ENCODE data around the gene SPSB1. TPM values are rescaled to one million over a fixed set of nuclear protein-coding genes. Genes with fewer than 3 reads are reported as not detected.

SPSB1 gene
- total RNA-seq, 8 experiments from 2014 or later = 1.3 to 30.4 (median 3.9) TPM

DNA sequence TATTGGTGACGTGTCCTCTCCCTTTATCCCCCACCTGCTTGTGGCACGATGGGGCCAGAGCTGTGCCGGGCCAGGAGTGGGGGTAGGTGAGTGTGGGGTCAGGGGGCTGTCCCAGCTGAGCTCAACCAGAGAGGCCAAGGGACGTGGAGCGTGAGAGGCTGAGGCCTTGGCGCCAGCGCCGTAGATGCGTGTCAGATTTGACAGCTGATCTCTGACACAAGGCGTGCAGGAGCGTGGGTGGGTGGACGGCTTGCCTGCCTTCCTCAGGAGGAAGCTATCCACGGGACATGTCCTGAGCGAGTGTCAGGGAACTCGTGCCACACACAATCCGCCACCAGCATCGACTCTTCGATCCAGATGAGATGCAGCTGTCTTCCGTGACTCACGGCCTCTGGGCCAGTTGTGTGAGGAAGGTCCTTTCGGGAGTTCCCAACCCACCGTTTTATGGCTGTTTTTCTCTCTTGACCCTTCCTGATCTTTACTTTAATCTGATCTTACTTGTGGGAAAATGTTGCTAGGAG lies 56.7 kb downstream of the SPSB1 start:
- Histone ChIP-seq H3K4me3 (no peak overlapping the region), H3K27ac (no peak overlapping the region), H3K4me1 (replicated peaks in 1 of 2) (peaks cover 17 to 21% of the 10 kb centered on the region in 2 donors)
- in situ Hi-C loops (cut with MboI; ENCODE audit: low pct_unique_long_range_greater_than_20kb in 2 of 9, low sequenced_read_pairs in 9 of 9, unreplicated experiment in 9 of 9) = no loop called here
- ATAC-seq (replicated peaks in 6 of 8) = no peak
- 29 to 93% (median 80%) methylated on average over 1 to 18 of the region's 22 CpGs; no CpG with 5 or more reads in 1 of the 10 experiments for WGBS, 10 experiments

DNA sequence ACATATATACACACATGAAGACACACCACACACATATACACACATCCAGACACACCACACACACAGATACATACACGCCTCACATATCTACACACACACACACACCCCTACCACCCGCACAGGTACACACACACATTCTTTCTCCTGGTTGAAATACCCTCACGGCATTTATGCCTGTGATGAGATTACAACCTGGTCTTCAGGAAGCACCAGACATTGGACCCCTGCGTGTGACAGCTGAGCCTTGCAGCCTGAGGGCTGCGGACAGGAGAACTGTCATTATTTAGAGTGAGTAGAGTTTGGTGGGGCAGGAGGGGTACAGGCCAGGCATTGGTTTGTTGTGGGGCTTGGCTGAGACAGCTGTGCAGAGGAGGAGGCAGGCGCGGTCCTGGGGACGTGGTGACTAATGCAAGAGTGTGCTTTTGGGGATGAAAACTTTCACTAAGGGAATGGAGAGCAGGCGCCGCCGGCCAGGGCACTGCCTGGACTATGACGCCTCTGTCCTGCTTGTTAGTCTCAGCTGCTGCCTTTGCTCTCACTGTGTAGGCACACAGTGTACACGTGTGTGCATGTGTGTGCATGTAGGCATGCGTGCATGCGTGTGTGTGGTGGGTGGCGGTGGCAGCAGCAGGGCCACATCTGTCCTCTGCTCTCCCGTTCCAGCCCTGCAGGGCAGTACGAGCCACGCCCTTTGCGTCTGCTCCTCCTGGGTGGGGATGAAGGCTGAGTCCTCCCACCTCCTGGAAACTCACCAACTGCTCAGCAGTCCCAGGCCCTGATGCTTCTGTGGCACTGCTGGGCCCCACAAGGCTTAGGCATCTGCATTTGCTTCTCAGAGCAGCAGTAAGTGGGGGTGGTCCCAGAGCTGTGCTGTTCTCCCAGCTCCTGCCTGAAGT lies 57.6 kb downstream of the SPSB1 start:
- in situ Hi-C loops (cut with MboI; ENCODE audit: low pct_unique_long_range_greater_than_20kb in 2 of 9, low sequenced_read_pairs in 9 of 9, unreplicated experiment in 9 of 9) = no loop called here
- peak in 6 of 8 experiments; percentile 34 to 93 (median 58) for ATAC-seq (replicated peaks in 6 of 8)
- no peak overlapping the region for H3K4me3 ChIP-seq
- H3K27ac ChIP-seq = no peak overlapping the region
- 0 to 100% (median 49%) methylated on average over 1 to 14 of the region's 20 CpGs; no CpG with 5 or more reads in 2 of the 10 experiments for WGBS, 10 experiments
- peaks cover 17 to 21% of the 10 kb centered on the region in 2 donors for H3K4me1 ChIP-seq (replicated peaks in 1 of 2)

DNA sequence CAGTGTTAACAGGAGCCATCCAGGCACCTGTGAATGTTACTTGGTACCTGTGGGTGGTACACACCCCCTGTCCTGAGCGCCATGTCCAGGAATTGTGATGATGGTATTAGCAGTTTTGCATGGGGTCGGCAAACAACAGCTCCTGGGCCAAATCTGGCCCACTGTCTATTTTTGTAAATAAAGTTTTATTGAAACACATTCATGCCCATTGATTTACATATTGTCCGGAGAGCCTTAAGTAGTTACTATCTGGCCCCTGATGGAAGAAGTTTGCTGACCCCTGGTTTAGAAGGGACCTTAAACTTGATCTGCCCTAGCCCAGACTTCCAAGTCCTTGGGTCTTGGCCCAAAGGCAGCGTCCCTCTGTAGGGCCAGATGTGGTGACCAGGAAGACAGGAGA lies 58.3 kb downstream of the SPSB1 start:
- no peak for ATAC-seq (replicated peaks in 6 of 8)
- Histone ChIP-seq H3K4me3 (no peak overlapping the region), H3K4me1 (replicated peaks in 1 of 2) (peaks cover 17 to 21% of the 10 kb centered on the region in 2 donors), H3K27ac (no peak overlapping the region)
- WGBS, 10 experiments = 80 to 100% (median 95%) methylated on average over 1 to 4 of the region's 4 CpGs; no CpG with 5 or more reads in 2 of the 10 experiments
- in situ Hi-C loops (cut with MboI; ENCODE audit: low pct_unique_long_range_greater_than_20kb in 2 of 9, low sequenced_read_pairs in 9 of 9, unreplicated experiment in 9 of 9) = no loop called here

DNA sequence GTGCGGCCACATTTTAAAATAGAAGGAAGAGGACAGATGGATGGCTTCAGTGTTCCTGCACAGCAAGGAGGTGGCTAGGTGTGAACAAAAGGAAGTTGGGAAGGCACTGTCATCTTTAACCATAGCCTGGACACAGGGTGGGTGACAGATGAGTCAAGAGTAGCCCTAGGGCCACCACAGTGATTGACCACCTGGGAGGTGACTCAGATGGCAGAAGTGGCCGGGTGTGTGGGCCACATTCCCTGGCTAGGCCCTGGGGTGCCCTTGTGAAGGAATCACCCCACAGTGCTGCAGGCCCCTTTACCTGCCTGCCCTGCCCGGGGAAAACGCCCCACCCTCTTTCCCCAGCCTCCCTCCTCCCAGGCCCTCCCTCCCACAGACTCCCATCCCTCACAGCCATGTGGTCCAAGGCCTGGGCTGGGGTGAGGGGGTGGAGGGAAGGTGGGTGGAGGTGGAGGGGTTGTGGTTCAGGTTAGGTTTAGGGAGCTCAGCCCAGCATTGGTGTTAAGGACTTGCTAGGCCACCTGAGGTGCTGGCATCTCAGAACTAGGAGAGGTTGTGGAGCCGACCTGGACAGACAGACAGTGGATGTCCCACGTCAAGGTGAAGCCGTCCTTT lies 59.1 kb downstream of the SPSB1 start:
- Histone ChIP-seq H3K4me1 (replicated peaks in 1 of 2) (peaks cover 17 to 21% of the 10 kb centered on the region in 2 donors), H3K27ac (no peak overlapping the region), H3K4me3 (no peak overlapping the region)
- in situ Hi-C loops (cut with MboI; ENCODE audit: low pct_unique_long_range_greater_than_20kb in 2 of 9, low sequenced_read_pairs in 9 of 9, unreplicated experiment in 9 of 9) = no loop called here
- WGBS, 10 experiments = 40 to 100% (median 88%) methylated on average over 1 of the region's 7 CpGs; no CpG with 5 or more reads in 5 of the 10 experiments
- peak in 4 of 8 experiments; percentile 3 to 13 (median 7) for ATAC-seq (replicated peaks in 6 of 8)

DNA sequence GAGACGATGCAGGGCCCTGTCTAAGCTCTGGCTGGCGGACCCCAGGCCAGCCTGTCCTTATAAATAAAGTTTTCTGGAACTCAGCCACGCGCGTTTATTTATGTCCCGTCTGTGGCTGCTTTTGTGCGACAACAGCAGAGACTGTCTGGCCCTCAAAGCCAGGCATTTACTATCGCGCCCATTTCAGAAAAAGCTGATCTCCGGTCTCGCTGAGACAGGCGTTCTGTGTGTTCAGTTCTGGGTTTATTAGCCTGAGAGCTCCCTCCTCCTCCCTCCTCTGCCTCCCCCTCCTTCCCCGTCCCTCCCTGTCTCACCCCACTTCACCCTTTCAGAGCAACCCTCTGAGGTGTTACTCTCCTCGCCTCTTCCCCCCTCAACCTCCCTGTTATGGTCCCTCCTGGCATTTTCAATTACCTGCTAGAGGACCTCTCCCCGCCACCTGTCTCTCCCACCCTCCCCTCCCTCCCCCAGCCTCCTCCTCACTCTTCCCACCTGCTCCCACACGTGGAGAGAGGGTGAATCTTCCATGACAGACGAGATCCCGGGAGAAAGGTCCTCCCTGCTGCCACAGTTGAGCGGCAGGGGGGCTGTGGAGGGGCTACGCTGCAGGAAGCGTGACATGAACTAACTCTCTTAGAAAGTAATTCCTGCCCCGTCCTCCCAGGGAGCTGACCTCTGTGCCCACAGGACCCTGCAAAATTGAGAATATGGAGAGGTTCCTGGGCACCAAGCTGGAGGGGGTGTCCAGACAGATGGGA lies 59.9 kb downstream of the SPSB1 start:
- 20 to 100% (median 81%) methylated on average over 1 to 6 of the region's 22 CpGs; no CpG with 5 or more reads in 5 of the 10 experiments for WGBS, 10 experiments
- H3K4me3 ChIP-seq = no peak overlapping the region
- ATAC-seq (replicated peaks in 6 of 8) = peak in 5 of 8 experiments; percentile 63 to 80 (median 69)
- H3K27ac ChIP-seq = peak overlapping the region in 1 of 2 donors; percentile 29
- peaks cover 17 to 21% of the 10 kb centered on the region in 2 donors for H3K4me1 ChIP-seq (replicated peaks in 1 of 2)
- in situ Hi-C loops (cut with MboI; ENCODE audit: low pct_unique_long_range_greater_than_20kb in 2 of 9, low sequenced_read_pairs in 9 of 9, unreplicated experiment in 9 of 9) = no loop called here

DNA sequence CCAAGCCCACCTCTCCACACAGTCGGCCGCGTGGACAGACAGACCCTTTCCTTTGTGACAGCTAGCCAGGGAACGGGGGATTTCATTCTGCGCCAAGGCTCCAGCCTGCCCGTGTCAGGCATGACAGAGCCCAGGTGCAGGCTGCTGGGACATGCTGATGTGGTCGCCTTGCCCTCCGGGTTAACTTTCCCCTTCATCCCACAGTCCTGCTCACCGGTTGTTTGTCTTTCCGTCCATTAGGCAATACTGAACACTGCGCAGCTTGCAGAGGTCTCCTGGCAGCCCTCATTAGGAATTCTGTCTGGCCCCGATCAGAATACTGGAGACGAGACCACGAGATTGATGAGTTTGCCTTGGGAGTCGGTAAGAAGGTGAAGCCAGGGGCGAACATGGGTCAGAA lies 62.8 kb downstream of the SPSB1 start:
- in situ Hi-C loops (cut with MboI; ENCODE audit: low pct_unique_long_range_greater_than_20kb in 2 of 9, low sequenced_read_pairs in 9 of 9, unreplicated experiment in 9 of 9) = no loop called here
- H3K4me1 ChIP-seq (replicated peaks in 1 of 2) = peaks cover 17 to 21% of the 10 kb centered on the region in 2 donors
- no peak overlapping the region for H3K4me3 ChIP-seq
- ATAC-seq (replicated peaks in 6 of 8) = no peak
- WGBS, 10 experiments = 75 to 100% (median 80%) methylated on average over 1 to 9 of the region's 16 CpGs; no CpG with 5 or more reads in 1 of the 10 experiments
- no peak overlapping the region for H3K27ac ChIP-seq

DNA sequence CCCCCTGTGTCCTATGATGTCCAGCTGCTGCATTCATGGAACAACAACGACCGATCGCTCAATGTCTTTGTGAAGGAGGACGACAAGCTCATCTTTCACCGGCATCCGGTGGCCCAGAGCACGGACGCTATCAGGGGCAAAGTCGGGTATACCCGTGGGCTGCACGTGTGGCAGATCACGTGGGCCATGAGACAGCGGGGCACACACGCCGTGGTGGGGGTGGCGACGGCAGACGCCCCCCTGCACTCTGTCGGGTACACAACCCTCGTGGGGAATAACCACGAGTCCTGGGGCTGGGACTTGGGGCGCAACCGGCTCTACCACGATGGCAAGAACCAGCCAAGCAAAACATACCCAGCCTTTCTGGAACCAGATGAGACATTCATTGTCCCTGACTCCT lies 63.3 kb downstream of the SPSB1 start:
- in situ Hi-C loops (cut with MboI; ENCODE audit: low pct_unique_long_range_greater_than_20kb in 2 of 9, low sequenced_read_pairs in 9 of 9, unreplicated experiment in 9 of 9) = no loop called here
- no peak for ATAC-seq (replicated peaks in 6 of 8)
- Histone ChIP-seq H3K27ac (no peak overlapping the region), H3K4me1 (replicated peaks in 1 of 2) (peaks cover 17 to 21% of the 10 kb centered on the region in 2 donors), H3K4me3 (no peak overlapping the region)
- 83 to 91% (median 90%) methylated on average over 1 to 23 of the region's 24 CpGs; no CpG with 5 or more reads in 7 of the 10 experiments for WGBS, 10 experiments

DNA sequence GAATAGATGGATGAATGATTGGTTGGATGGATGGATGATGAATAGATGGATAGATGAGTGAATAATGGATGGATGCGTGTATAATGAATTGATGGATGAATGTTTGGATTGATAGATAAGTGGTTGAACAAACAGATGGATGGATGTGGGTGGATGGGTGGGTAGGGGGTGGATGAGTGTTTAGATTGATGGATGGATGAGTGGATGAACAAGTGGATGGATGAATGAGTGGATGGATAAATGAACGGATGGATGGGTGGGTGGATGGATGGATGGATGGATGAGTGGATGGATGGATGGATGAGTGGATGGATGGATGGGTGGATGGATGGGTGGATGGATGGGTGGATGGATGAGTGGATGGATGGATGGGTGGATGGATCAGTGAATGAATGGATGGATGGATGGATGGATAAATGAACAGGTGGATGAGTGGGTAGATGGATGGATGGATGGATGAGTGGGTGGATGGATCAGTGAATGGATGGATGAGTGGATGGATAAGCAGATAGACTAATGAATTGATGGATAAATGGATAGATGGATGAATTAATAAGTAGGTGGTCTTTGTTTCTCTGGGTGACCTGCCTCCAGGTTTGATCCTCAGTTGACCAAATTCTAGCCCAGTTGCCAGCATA lies 64.3 kb downstream of the SPSB1 start:
- H3K27ac ChIP-seq = no peak overlapping the region
- in situ Hi-C loops (cut with MboI; ENCODE audit: low pct_unique_long_range_greater_than_20kb in 2 of 9, low sequenced_read_pairs in 9 of 9, unreplicated experiment in 9 of 9) = no loop called here
- WGBS, 10 experiments = 86 to 100% (median 99%) methylated on average over 1 to 2 of the region's 2 CpGs
- no peak for ATAC-seq (replicated peaks in 6 of 8)
- no peak overlapping the region for H3K4me3 ChIP-seq
- peaks cover 20 to 21% of the 10 kb centered on the region in 2 donors for H3K4me1 ChIP-seq (replicated peaks in 1 of 2)

DNA sequence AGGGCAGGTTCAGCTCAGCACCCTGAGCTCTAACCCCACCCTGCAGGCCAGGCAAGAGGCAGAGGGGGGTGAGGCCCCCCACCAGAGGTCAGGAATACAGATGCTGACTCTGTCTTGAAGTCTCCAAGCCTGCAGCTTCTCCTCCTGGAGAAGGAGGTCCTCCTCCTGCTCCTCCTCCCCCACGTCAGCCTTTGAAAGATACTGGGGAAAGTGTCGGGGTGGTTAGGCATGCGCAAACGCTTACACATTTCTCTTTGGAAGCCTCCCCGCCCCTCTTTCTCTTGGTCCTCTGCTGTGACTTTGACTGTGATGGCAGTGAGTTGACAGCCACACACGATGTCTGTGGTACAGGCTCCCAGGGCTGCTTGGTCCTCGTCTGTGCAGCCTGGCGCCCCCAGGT lies 65.3 kb downstream of the SPSB1 start:
- peak in 4 of 8 experiments; percentile 11 to 62 (median 28) for ATAC-seq (replicated peaks in 6 of 8)
- Histone ChIP-seq H3K27ac (no peak overlapping the region), H3K4me1 (replicated peaks in 1 of 2) (peaks cover 10 to 11% of the 10 kb centered on the region in 2 donors), H3K4me3 (no peak overlapping the region)
- 40 to 89% (median 60%) methylated on average over 1 to 8 of the region's 8 CpGs; no CpG with 5 or more reads in 3 of the 10 experiments for WGBS, 10 experiments
- in situ Hi-C loops (cut with MboI; ENCODE audit: low pct_unique_long_range_greater_than_20kb in 2 of 9, low sequenced_read_pairs in 9 of 9, unreplicated experiment in 9 of 9) = no loop called here

DNA sequence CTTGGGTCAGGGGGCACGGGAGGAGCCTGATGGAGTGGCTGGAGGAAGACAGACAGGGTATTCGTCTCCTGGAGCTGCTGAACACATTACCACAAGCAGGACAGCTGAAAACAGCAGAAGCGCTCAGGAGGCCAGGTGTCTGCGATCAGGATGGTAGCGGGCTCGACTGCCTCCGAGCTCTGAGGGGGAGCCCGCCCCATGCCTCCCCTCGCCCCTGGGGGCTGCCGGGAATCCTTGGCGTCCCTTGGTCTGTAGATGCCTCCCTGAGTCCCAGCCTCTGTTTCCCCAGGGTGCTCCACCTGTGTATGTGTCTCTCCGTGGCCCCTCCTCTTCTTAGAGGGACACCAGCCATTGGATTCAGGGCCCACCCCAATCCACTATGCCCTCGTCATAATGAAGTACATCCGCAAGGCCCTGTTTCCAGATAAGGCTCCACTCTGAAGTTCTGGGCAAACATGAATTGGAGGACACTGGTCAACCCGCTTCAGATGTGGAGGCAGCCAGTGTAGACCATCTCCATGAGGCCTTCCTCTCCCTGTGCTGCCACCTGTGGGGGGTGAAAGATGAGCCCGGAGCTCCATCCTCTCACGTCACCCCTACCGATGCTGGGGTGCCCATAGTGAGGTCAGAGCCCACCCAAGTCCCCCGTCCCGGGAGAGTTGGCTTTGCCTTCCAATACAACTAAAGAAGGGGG lies 67.8 kb downstream of the SPSB1 start:
- no peak overlapping the region for H3K27ac ChIP-seq
- H3K4me3 ChIP-seq = no peak overlapping the region
- 85 to 100% (median 91%) methylated on average over 1 to 11 of the region's 20 CpGs; no CpG with 5 or more reads in 5 of the 10 experiments for WGBS, 10 experiments
- no peak for ATAC-seq (replicated peaks in 6 of 8)
- peaks cover 5 to 7% of the 10 kb centered on the region in 2 donors for H3K4me1 ChIP-seq (replicated peaks in 1 of 2)
- in situ Hi-C loops (cut with MboI; ENCODE audit: low pct_unique_long_range_greater_than_20kb in 2 of 9, low sequenced_read_pairs in 9 of 9, unreplicated experiment in 9 of 9) = no loop called here

DNA sequence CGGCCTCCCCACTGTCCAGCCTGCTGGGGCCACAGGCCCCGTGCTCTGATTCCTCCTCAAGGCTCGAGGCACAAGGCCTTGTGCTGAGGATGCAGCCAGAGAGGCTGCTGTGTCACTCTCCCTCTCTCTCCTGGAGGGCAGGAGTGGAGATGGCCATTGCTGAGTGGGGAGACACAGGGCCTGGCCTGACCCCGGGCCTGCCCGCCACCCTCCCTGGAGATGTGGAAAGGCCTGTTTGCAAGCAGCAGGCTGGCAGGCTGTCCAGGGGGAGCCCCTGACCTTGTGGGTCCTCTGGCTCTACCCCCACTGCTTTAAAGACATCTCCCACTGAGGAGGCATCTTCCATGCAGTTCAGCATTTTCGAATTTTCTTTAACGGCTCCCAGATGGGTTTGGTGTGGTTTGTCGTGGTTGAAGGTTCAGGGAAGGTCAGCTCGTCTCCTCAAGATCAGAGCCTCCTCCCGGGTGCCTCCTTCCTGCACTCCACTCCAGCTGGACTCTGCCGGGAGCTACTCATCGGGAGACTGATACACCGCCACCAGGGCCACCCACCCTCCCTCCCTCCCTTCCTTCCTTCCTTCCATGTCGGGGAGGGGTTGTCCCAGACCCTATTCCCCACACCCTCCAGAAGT lies 69.1 kb downstream of the SPSB1 start:
- WGBS, 10 experiments = 69 to 78% methylated on average over 5 to 6 of the region's 14 CpGs; no CpG with 5 or more reads in 8 of the 10 experiments
- peak in 2 of 8 experiments; percentile 16 to 81 for ATAC-seq (replicated peaks in 6 of 8)
- H3K27ac ChIP-seq = no peak overlapping the region

More for the DNA sequence above, 69.1 kb downstream of the SPSB1 start:
- H3K4me3 ChIP-seq = no peak overlapping the region
- in situ Hi-C loops (cut with MboI; ENCODE audit: low pct_unique_long_range_greater_than_20kb in 2 of 9, low sequenced_read_pairs in 9 of 9, unreplicated experiment in 9 of 9) = no loop called here
- H3K4me1 ChIP-seq (replicated peaks in 1 of 2) = peaks cover 5 to 7% of the 10 kb centered on the region in 2 donors

Measured in motor neuron (in vitro differentiated cells).